Muscle of leg (tissue), 16 donors: Measurements from ENCODE around the gene C1QTNF1. TPM values are rescaled to one million over a fixed set of nuclear protein-coding genes. Genes with fewer than 3 reads are reported as not detected.

ENCODE experiments used
- DNase-seq: peaks from one replicate; pipeline ENCODE4 v3.0.0; 2013
- H3K27ac ChIP-seq: one replicate; pipeline ENCODE4 v1.5.1; 2013; ENCODE audit warnings: mild to moderate bottlenecking, low read length, control low read depth
- H3K27me3 ChIP-seq: one replicate; pipeline ENCODE4 v1.6.1; 2013; ENCODE audit warnings: low read length; ENCODE audit not compliant: control insufficient read depth, insufficient read depth
- H3K36me3 ChIP-seq: one replicate; pipeline ENCODE4 v1.6.1; 2013; ENCODE audit warnings: low read length; ENCODE audit not compliant: control insufficient read depth, insufficient read depth
- H3K4me1 ChIP-seq: one replicate; pipeline ENCODE4 v1.6.1; 2013; ENCODE audit warnings: low read length; ENCODE audit not compliant: control insufficient read depth, insufficient read depth
- H3K4me3 ChIP-seq: one replicate; pipeline ENCODE4 v1.5.1; 2013; ENCODE audit warnings: low read length, control low read depth
- H3K9me3 ChIP-seq: replicated peaks from 2 replicates; pipeline ENCODE4 v1.6.1; 2013; ENCODE audit warnings: low read depth, low read length; ENCODE audit not compliant: control insufficient read depth
- WGBS: methylation state at CpG from one replicate; pipeline ENCODE4 v1.1.5; 2013; ENCODE audit warnings: missing lambda C conversion rate; ENCODE audit not compliant: insufficient coverage; 5-methylcytosine and 5-hydroxymethylcytosine counted together
- long read RNA-seq, 11 donors: transcript quantifications; one replicate each; lab custom pipeline, GENCODE V29; 2026
- polyA plus RNA-seq, 8 donors: library from polyadenylated mRNA; unstranded; fragments of 120-200 nt; gene quantifications; one replicate each; pipeline versions ENCODE4 v1.2.1 to v1.2.3, GENCODE V29; 2013; ENCODE audit warnings: inconsistent platforms in 1 of 8, low replicate concordance in 1 of 8; ENCODE audit not compliant: insufficient read length in 8 of 8, insufficient read depth in 1 of 8
- total RNA-seq: library from RNA; stranded (reverse); fragments of 120-200 nt; gene quantifications from one replicate; pipeline ENCODE4 v1.2.4, GENCODE V29; 2013

Gene C1QTNF1
- total RNA-seq (10.8 TPM), polyA plus RNA-seq (10 to 100 TPM in 2 of 8 donors, 1 to 10 TPM in 6; 3.3 to 10.9 (median 5.7) TPM)
- long read RNA-seq, donor 1 = 0 reads
- long read RNA-seq, donor 2 = 0 reads
- long read RNA-seq, donor 3, partial matches to known transcripts = 0 of 1 reads
- long read RNA-seq, donor 3, other reads (novel, unspliced or antisense) = 0 of 1 reads
- long read RNA-seq, donor 4, partial matches to known transcripts = 0 of 1 reads
- long read RNA-seq, donor 4, other reads (novel, unspliced or antisense) = 0 of 1 reads
- long read RNA-seq, donor 5, transcript C1QTNF1-206 (4 exons, 1,672 nt) = major isoform, 5 of 5 reads
- long read RNA-seq, donor 5, partial matches to known transcripts = 0 of 5 reads
- long read RNA-seq, donor 5, other reads (novel, unspliced or antisense) = 0 of 5 reads
- long read RNA-seq, donor 6 = 0 reads
- long read RNA-seq, donor 7 = 0 reads
- long read RNA-seq, donor 8, partial matches to known transcripts = 0 of 1 reads
- long read RNA-seq, donor 8, other reads (novel, unspliced or antisense) = 0 of 1 reads
- long read RNA-seq, donor 9 = 0 reads
- long read RNA-seq, donor 10 = 0 reads
- long read RNA-seq, donor 11, partial matches to known transcripts = 0 of 3 reads
- long read RNA-seq, donor 11, other reads (novel, unspliced or antisense) = 0 of 3 reads

- WGBS = 2% methylated on average over 59 of the region's 77 CpGs
- H3K4me1 ChIP-seq = peaks cover 55% of the 10 kb centered on the region
- peaks cover 88% of the 10 kb centered on the region for H3K27me3 ChIP-seq
- peak within 1 kb of the TSS; percentile 51 for H3K4me3 ChIP-seq
- no peaks in the 10 kb centered on the region for H3K36me3 ChIP-seq
- peak; percentile 88 for DNase-seq
- no peaks in the 10 kb centered on the region for H3K9me3 ChIP-seq
- no peak within 1 kb of the TSS for H3K27ac ChIP-seq
Observed at GRCh38 chr17:79023886-79024771, at the start of gene C1QTNF1. C1QTNF1 (plus strand) TSS chr17:79024169; CDS start chr17:79043969, 19,800 bp downstream.

GRCh38 chr17:78974635-78975591, 49.1 kb upstream of the C1QTNF1 start:
- peak overlapping the region; percentile 84 for H3K27ac ChIP-seq
- peaks cover 38% of the 10 kb centered on the region for H3K36me3 ChIP-seq
- H3K4me3 ChIP-seq = peak overlapping the region; percentile 21
- no peaks in the 10 kb centered on the region for H3K9me3 ChIP-seq
- peak; percentile 92 for DNase-seq
- WGBS = 21% methylated on average over 21 of the region's 30 CpGs
- peaks cover 80% of the 10 kb centered on the region for H3K4me1 ChIP-seq
- no peaks in the 10 kb centered on the region for H3K27me3 ChIP-seq

GRCh38 chr17:78976907-78977680, 46.9 kb upstream of the C1QTNF1 start:
- Histone ChIP-seq H3K4me3 (no peak overlapping the region), H3K9me3 (no peaks in the 10 kb centered on the region), H3K27ac (peak overlapping the region; percentile 1), H3K4me1 (peaks cover 81% of the 10 kb centered on the region), H3K27me3 (no peaks in the 10 kb centered on the region), H3K36me3 (peaks cover 25% of the 10 kb centered on the region)
- no peak for DNase-seq
- 92% methylated on average over 18 of the region's 20 CpGs for WGBS

- Histone ChIP-seq H3K27ac (peak overlapping the region; percentile 1), H3K27me3 (no peaks in the 10 kb centered on the region), H3K4me3 (peak overlapping the region; percentile 15), H3K9me3 (no peaks in the 10 kb centered on the region), H3K36me3 (peaks cover 22% of the 10 kb centered on the region), H3K4me1 (peaks cover 81% of the 10 kb centered on the region)
- 80% methylated on average over 7 of the region's 8 CpGs for WGBS
- DNase-seq = no peak
Observed at GRCh38 chr17:78977681-78977943, 46.4 kb upstream of the C1QTNF1 start.

- Histone ChIP-seq H3K27ac (peak overlapping the region; percentile 1), H3K9me3 (no peaks in the 10 kb centered on the region), H3K27me3 (no peaks in the 10 kb centered on the region), H3K4me3 (peak overlapping the region; percentile 15), H3K36me3 (peaks cover 19% of the 10 kb centered on the region), H3K4me1 (peaks cover 76% of the 10 kb centered on the region)
- no peak for DNase-seq
- WGBS = 71% methylated on average over 8 of the region's 21 CpGs
Observed at GRCh38 chr17:78977997-78978973, 45.7 kb upstream of the C1QTNF1 start.

- Histone ChIP-seq H3K4me3 (peak within 1 kb of the TSS; percentile 42), H3K27ac (peak within 1 kb of the TSS; percentile 85), H3K4me1 (peaks cover 60% of the 10 kb centered on the region), H3K36me3 (peaks cover 14% of the 10 kb centered on the region), H3K9me3 (no peaks in the 10 kb centered on the region), H3K27me3 (no peaks in the 10 kb centered on the region)
- peak; percentile 89 for DNase-seq
- WGBS = 63% methylated on average over 14 of the region's 16 CpGs
Observed at GRCh38 chr17:78979780-78980623, 44.0 kb upstream of the C1QTNF1 start, which contains the start of gene LGALS3BP. LGALS3BP (minus strand) TSS chr17:78979923; CDS start chr17:78977191, 2,732 bp downstream.

- Histone ChIP-seq H3K36me3 (peaks cover 14% of the 10 kb centered on the region), H3K9me3 (no peaks in the 10 kb centered on the region), H3K4me3 (no peak overlapping the region), H3K27ac (no peak overlapping the region), H3K27me3 (no peaks in the 10 kb centered on the region), H3K4me1 (peaks cover 55% of the 10 kb centered on the region)
- WGBS = 65% methylated on average over 8 of the region's 8 CpGs
- DNase-seq = no peak
Observed at GRCh38 chr17:78980624-78980972, 43.4 kb upstream of the C1QTNF1 start.
